Measurements from ENCODE around the gene USP25.

USP25 gene

DNA sequence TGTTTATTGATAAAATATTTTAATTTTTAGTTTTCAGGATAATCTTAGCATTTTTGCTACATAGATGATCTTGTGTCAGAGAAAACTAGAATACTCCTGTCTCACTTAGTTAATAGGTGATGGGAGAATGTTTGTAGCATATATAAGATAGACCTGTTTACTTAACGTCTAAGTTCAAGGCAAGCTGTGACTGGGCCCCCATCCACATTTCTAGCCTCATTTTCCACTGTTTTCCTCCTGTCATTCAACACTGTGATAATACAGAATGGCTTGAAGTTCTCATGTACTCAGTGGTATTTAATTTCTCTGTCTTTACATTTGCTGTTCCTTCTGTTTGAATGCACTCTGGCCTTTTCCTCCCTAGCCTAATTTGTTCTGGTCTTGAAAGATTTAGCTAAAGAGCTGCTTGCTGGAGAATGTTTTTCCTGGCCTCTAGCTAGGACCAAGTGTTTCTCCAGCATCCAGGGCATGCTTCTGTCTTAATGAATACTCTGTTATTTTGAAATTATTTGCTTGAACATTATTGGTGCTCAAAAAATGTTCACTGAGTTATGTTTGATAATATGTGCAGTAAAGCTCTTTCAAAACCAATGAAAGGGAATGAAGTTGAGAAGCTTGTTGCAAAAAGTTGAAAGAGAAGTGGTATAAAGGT lies 37.3 kb downstream of the USP25 start:
- DNase-seq, result no peak

- no peak for DNase-seq
Measured at GRCh38 chr21:15768045-15768601, 38.3 kb downstream of the USP25 start.

GRCh38 chr21:15768853-15769252 lies 39.1 kb downstream of the USP25 start:
- DNase-seq, result no peak

GRCh38 chr21:15771311-15771710 lies 41.5 kb downstream of the USP25 start:
- DNase-seq, result no peak

GRCh38 chr21:15772654-15773053 lies 42.9 kb downstream of the USP25 start:
- DNase-seq, result no peak

GRCh38 chr21:15774590-15774989 lies 44.8 kb downstream of the USP25 start:
- no peak for DNase-seq

- no peak for DNase-seq
Measured at GRCh38 chr21:15775291-15775690, 45.5 kb downstream of the USP25 start.

GRCh38 chr21:15775981-15776380 lies 46.2 kb downstream of the USP25 start:
- no peak for DNase-seq

DNA sequence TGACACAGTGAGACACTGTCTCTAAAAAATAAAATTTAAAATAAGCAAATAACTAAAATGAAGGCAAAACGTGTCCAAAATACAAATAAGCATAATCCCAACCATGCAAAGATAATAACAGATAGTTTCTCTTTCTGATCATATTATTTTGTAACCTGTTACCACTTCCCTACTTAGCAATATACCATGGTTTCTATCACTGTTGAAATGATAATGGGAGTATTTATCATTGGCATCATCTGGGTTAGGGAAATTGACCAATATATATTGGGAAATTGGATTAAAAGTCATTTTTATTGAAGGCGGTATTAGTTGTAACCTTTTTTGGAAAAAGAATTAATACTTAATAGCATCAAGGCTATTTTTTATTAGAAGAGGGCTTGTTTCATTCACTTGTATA lies 47.0 kb downstream of the USP25 start:
- no peak for DNase-seq

DNA sequence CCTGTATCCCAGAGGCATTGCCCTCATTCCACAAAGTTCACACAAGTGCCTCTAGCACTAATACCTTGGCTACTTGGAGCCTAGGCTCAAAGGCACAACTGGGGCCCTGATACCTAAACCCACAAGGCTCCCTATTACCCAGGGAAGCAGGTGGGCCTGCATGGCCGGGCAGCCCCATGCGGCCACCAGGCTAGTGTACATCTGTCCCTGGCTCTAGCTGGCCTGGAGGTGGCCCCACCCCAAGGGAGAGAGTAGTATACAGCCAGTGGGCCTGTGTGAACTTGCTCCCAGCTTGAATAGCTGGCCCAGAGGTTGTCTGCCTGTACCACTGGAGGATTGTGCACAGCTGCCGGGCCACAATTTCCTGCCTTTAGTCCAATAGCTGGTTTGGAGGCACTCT lies 52.2 kb downstream of the USP25 start:
- DNase-seq, result no peak

DNA sequence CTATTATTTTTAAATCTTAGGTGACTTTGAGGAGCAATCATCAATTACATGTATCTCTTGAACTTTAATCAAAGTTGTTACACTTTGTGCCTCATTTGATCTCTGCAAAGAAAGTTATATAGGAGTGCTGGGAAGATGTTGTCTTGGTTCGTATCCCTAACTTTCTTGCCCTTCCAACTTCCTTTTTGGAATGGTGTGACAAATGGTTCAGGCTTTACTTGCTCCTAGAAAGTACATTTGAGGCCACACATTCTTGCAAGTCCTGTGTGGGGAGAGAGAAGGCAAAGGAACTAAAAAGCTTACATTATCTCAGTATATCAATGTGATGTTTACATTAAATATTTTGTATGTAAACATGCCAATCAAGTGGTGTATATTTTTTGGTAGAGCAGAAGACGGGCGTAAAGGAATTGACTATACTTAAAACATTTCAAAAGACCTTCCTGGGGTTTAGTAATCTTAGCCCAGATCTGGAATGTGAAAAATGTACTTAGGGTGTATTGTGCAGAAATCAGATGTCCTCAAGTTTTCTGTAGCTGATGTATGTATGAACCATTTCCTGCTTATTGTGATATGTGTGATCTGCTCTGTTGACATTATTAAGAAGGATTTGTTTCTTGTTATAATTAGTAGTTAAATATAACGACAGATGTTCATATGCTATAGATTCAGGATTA lies 59.2 kb downstream of the USP25 start:
- DNase-seq, result no peak

GRCh38 chr21:15793109-15793508 lies 63.3 kb downstream of the USP25 start:
- no peak for DNase-seq

- no peak for DNase-seq
Measured at GRCh38 chr21:15793550-15794235, 63.9 kb downstream of the USP25 start.

- DNase-seq, result no peak
Measured at GRCh38 chr21:15794277-15794912, 64.6 kb downstream of the USP25 start.

DNA sequence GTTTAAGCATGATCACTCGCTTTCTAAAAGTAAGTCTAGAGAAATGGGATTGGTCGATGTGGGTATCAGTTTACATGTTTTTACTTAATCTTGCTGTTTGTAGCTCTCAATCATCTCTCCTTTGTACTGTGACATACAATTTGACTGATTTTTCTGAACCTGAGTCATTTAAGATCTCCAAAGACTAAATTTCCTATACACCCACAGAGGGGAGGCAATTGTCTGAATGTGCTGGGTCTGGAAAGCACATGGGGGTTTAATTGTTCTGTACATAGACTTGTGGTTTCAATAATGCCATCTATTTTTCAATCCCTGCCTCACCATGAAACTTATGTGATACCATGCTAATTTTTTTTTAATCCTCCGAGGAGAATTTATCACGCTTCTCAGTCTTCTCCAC lies 65.8 kb downstream of the USP25 start:
- no peak for DNase-seq

- DNase-seq, result no peak
Measured at GRCh38 chr21:15797577-15798363, 68.0 kb downstream of the USP25 start.

DNA sequence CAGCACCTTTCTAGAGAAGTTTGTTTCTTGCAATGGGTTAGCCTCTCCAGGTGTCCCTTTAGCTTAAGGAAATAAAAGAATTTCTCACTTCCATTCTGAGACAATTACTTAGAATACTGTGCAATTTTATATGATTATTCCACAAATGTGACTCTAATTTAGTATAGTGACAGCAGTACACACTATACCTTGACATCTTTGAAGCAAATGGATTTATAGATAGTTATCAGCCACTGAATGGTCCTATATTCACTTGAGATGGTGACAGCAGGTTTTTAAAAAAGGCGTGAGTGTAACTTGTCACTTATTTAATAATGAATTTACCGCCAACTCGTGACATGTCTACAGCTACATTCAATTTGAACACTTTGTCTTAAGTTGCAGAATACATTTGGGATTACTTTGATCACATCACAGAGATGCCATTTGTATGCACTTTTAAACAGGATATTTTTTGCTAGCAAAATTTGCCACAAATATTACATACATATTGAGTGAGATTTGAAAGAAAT lies 71.6 kb downstream of the USP25 start:
- DNase-seq, result no peak

GRCh38 chr21:15804247-15805005 lies 74.6 kb downstream of the USP25 start:
- DNase-seq, result no peak

GRCh38 chr21:15809065-15809464 lies 79.3 kb downstream of the USP25 start:
- no peak for DNase-seq

GRCh38 chr21:15809818-15810217 lies 80.0 kb downstream of the USP25 start:
- no peak for DNase-seq

- DNase-seq, result no peak
Measured at GRCh38 chr21:15815285-15815684, 85.5 kb downstream of the USP25 start.

DNA sequence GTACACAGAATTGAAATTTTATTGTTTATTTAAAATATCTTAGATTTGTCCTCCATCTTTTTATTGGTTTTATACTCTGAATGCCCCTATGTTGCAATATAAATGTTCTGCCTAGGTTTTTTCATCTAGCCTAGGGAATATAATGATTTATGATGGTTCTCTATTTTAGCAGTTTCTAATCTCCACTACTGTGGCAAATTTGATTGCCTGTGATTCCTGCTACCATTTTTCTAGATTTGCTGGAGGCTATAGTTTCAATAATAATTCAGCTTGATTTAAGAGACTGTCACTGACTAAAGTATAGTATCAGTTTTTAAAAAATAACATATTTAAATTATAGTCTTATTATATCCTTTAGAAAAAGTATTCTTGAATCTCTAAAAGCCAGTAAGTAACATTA lies 90.5 kb downstream of the USP25 start:
- DNase-seq, result no peak

All from NCI-H2029 treated with DMSO at 0.1 percent for 48 hours (cell line).